Cortex of kidney (tissue), 1 donor: ENCODE measurements around the gene ZNF888.
"Not testable (repeated sequence)": the region's sequence is repeated elsewhere in the genome, so short reads cannot be mapped to it uniquely, and the experiment has no call there.

Source experiments
- DNase-seq: peaks from one replicate; lab custom pipeline; 2025; lab: John Stamatoyannopoulos, UW

The ZNF888 gene

DNA sequence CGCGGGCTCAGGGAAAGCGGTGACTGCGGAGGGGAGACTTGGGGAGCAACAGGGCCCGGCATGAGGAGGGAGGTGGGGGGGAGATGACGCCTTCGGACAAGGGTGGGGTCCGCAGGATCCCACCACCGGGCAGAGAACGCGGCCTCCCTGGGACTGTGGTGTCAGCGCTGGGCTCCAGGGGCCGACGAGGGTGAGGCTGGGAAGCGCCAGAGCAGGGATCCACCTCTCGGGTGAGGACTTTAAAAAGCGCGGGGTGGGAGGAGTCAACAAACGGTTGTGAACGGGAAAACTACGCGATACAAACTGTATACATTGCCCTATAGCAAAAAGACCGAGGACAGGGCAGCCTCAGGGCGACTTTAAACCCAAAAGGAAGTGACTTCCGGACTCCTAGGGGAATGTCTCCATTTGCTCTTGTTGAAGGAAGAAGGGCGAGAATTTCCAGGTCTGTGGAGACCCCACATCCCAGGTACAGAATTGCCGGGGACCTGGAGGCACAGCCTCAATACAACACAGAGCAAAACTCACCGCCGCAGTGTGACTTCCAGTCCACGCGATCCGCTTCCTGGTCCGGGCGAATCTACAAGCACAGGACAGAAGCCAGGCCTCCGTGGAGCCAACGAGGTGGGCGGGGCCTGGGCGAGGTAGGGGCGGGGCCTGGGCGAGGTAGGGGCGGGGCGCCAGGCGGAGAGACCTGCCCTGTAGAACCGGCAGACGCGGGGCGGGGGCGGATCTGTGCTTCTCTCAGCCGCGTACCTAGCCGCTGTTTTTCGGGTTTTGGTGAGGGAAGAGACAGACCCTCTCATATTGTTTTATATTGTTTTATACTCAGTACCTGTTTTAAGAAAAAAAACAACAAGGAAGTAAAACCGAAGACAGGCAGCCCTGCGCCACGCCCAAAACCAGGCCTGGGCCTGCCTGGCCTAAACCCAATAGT is at the start of gene ZNF888:
ZNF888 (minus strand) TSS at position 588 of the 937 bp plus-strand sequence. CDS start 5,555 bp downstream, outside the sequence.
- DNase-seq, result peak; percentile 23

DNA sequence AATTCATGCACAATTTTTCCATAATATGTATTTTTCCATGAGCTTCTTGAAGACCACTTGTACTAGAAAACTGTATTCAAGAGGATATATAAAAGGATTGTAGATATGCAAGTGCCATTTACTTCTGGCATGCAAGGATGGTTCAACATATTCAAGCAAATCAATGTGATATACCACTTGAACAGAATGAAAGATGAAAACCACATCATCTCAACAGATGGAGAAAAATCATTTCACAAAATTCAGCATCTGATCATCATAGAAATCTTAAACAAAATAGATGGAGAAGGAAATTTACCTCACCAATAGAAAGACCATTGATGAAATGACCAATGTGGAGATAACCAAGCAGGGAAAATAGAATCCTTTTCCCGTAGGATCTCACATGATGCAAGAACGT is 44.5 kb upstream of the ZNF888 start:
- no peak for DNase-seq

- no peak for DNase-seq
Measured at GRCh38 chr19:52963247-52963618, 40.0 kb upstream of the ZNF888 start.

- DNase-seq, result peak; percentile 33
Measured at GRCh38 chr19:52962394-52963246, 39.4 kb upstream of the ZNF888 start, which contains the start of gene ZNF816. Gene ZNF816, minus strand, starts transcription at chr19:52962881. Its CDS starts 6,792 bp downstream, at chr19:52956089.

DNA sequence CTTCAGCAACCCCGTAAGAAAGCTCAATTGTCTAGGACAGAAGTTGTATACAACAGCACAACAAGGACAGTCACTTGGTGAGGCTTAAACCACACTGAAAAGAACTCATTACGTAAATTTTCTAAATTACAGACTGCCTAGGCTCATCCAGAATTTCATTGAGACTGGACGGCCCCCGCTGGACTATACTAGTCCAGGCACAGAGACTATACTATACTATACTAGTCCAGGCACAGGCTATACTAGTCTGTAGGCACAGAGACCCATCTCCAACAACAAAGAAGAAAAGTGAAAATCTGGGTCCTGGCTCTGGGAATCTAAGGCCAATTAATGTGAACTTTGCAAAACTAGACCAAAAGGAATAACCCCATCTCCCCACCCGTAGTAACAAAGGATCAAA is 38.8 kb upstream of the ZNF888 start:
- DNase-seq, result no peak

- no peak for DNase-seq
Measured at GRCh38 chr19:52959613-52960295, 36.5 kb upstream of the ZNF888 start.

- DNase-seq, result no peak
Measured at GRCh38 chr19:52957591-52957990, 34.4 kb upstream of the ZNF888 start.

DNA sequence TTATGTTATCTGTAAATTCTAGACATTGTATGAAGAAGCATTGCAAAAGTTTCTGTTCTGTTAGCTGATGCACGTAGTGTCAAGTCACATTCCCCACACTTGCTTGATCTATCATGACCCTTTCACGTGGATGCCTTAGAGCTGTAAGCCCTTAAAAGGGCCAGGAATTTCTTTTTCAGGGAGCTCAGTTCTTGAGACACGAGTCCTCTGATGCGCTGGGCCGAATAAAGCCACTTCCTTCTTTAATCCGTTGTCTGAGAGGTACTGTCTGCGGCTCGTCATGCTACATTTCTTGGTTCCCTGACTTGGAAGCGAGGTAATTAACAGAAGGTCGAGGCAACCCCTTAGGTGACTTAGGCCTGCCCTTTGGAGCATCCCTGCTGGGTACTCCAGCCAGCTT is 33.7 kb upstream of the ZNF888 start:
- DNase-seq, result no peak

GRCh38 chr19:52949422-52949821 is 26.2 kb upstream of the ZNF888 start:
- DNase-seq, result no peak

GRCh38 chr19:52948025-52948770 is 25.0 kb upstream of the ZNF888 start:
- no peak for DNase-seq

GRCh38 chr19:52946322-52947310 is 23.4 kb upstream of the ZNF888 start:
- DNase-seq, result no peak

- DNase-seq, result no peak
Measured at GRCh38 chr19:52945652-52946321, 22.6 kb upstream of the ZNF888 start.

- DNase-seq, result not testable (repeated sequence)
Measured at GRCh38 chr19:52944703-52945493, 21.7 kb upstream of the ZNF888 start.

DNA sequence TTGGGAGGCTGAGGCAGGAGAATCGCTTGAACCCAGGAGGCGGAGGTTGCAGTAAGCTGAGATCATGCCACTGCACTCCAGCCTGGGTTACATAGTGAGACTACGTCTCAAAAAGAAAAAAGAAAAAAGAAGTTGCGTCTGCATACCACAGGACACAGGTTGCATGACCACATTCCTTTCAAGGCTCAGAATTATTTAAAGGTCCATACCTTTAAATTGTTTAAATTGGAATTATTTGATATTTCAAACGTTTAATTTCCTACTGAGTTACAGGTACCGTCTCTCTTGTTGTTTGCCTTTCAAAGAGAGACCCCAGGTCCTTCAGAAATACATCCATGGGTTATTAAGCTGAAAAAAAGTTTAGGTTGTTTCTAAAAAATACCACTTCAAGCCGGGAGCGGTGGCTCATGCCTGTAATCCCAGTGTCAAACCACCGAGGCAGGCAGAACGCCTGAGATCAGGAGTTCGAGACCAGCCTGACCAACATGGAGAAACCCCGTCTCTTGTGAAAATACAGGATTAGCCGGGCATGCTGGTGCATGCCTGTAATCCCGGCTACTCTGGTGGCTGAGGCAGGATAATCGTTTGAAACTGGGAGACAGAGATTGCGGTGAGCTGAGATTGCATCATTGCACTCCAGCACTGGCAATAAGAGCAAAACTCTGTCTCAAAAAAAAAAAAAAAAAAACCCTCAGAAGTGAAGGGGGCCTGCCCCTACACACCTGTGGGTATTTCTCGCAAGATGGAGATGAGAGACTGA is 20.8 kb upstream of the ZNF888 start:
- no peak for DNase-seq

DNA sequence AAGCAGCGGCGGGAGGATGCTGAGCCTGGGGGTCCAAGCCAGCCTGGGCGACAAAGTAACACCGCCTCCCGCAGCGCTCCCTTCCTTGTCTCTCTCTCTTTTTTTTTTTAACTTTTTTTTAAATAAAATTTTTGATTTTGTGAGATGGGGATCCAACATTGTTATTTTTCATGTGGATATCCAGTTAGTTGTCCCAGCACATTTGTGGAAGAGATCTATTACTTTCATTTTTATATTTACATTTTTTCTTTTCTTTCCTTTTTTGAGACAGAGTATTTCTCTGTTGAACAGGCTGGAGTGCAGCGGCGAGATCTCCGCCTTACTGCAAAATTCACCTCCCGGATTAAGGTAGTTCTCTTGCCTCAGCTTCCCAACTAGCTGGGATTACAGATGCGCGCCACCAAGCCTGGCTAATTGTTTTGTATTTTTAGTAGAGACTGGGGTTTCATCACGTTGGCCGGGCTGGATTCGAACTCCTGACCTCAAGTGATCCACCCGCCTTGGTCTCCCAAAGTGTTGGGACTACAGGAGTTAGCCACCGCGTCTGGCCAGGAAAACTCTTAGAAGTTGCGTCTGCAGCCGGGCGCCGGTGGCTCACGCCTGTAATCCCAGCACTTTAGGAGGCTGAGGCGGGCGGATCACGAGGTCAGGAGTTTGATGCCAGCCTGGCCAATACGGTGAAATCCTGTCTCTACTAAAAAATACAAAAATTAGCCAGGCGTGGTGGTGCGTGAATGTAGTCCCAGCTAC is 20.1 kb upstream of the ZNF888 start:
- DNase-seq, result no peak

GRCh38 chr19:52942386-52943133 is 19.3 kb upstream of the ZNF888 start:
- peak; percentile 24 for DNase-seq
